Lung (tissue), 12 donors: ENCODE data around the gene SCARB2. TPM values are rescaled to one million over a fixed set of nuclear protein-coding genes. Genes with fewer than 3 reads are reported as not detected.

Experiments
- ATAC-seq: fragments of 200-7000 bp; cut with Tn5 transposase; one replicate; pipeline ENCODE4 v1.9.1; 2020; ENCODE audit warnings: moderate number of reproducible peaks; ENCODE audit not compliant: insufficient read depth, low FRiP score
- DNase-seq, 3 donors: peaks; one replicate each; pipeline ENCODE4 v3.0.0-alpha.2; 2013 to 2017
- H3K27ac ChIP-seq, 2 donors: one replicate each; pipeline ENCODE4 v1.5.1; 2013; ENCODE audit warnings: mild to moderate bottlenecking in 2 of 2, moderate library complexity in 2 of 2, control low read depth in 1 of 2, inconsistent platforms in 1 of 2, low read depth in 1 of 2, low read length in 1 of 2
- H3K27me3 ChIP-seq, 3 donors: one replicate each; pipeline ENCODE4 v1.5.1; 2013; ENCODE audit warnings: low read length in 2 of 3; ENCODE audit not compliant: control insufficient read depth in 3 of 3, insufficient read depth in 3 of 3
- H3K36me3 ChIP-seq, 4 donors: one replicate each; pipeline ENCODE4 v1.5.1; 2013; ENCODE audit warnings: low read length in 4 of 4, mild to moderate bottlenecking in 1 of 4, moderate library complexity in 1 of 4; ENCODE audit not compliant: control insufficient read depth in 4 of 4, insufficient read depth in 4 of 4
- H3K4me1 ChIP-seq, 5 donors: one replicate each; pipeline ENCODE4 v1.5.1; 2013; ENCODE audit warnings: low read length in 5 of 5, mild to moderate bottlenecking in 2 of 5, moderate library complexity in 1 of 5; ENCODE audit not compliant: control insufficient read depth in 5 of 5, insufficient read depth in 5 of 5
- H3K4me3 ChIP-seq: one replicate; pipeline ENCODE4 v1.5.1; 2013; ENCODE audit warnings: mild to moderate bottlenecking, control low read depth, moderate library complexity
- H3K9ac ChIP-seq, 2 donors: one replicate each; pipeline ENCODE4 v1.5.1; 2013; ENCODE audit warnings: low read length in 2 of 2, control low read depth in 1 of 2; ENCODE audit not compliant: insufficient read depth in 1 of 2
- H3K9me3 ChIP-seq, 4 donors: one replicate each; pipeline ENCODE4 v1.5.1; 2013; ENCODE audit warnings: low read length in 3 of 4, mild to moderate bottlenecking in 1 of 4, moderate library complexity in 1 of 4; ENCODE audit not compliant: control insufficient read depth in 4 of 4, insufficient read depth in 3 of 4
- CTCF ChIP-seq: IDR thresholded peaks from 2 replicates; pipeline ENCODE4 v1.5.1; 2012; ENCODE audit warnings: mild to moderate bottlenecking; ENCODE audit errors: control extremely low read depth, extremely low read depth
- WGBS, 2 donors: extraction: QIAGEN DNeasy Blood & Tissue Kit; methylation state at CpG; one replicate each; pipeline ENCODE4 v1.1.7; 2013; 5-methylcytosine and 5-hydroxymethylcytosine counted together
- polyA plus RNA-seq, 2 donors: library from polyadenylated mRNA; stranded (reverse); fragments of 200-250 nt; gene quantifications; one replicate each; pipeline ENCODE4 v1.2.1, GENCODE V29; 2013
- total RNA-seq, 2 donors: library from RNA; depleted of rRNA in 1 of 2; stranded (reverse); fragments of >200 nt in 1 of 2; gene quantifications; one replicate each; pipeline ENCODE4 v1.2.1, GENCODE V29; 2014 to 2021
- donor health status: control.
- donor health status: control.
- donor health status: Bipolar disorder and iron deficiency.
- donor health status: healthy.
- donor health status: DM: yes; HTN: yes; CAD: no.

Gene SCARB2
- total and polyA plus RNA-seq, 4 donors, result 104 to 360 (median 150) TPM

DNA sequence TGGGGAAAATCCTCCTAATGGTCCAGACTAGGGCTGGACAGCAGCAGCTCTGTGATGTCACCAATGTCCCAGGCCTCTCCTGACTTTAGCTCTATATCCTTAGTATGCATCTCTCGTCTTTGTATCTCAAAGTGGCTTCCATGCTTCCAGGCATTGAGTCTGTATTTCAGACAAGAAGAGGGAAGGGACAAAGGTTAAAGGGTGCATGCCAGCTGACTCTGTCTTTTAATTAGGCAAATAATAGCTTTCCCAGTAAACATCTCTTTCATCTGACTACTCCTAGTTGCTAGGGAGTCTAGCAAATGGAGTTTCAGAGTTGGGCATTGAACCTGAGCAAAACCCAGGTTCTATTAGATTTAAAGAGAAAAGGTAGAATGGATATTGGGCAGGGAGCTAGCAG lies 43.3 kb upstream of the SCARB2 start:
- Histone ChIP-seq H3K27me3 (peaks cover 0 to 10% (median 0%) of the 10 kb centered on the region in 3 donors), H3K9ac (no peak overlapping the region), H3K4me3 (no peak overlapping the region), H3K9me3 (no peaks in the 10 kb centered on the region), H3K4me1 (no peaks in the 10 kb centered on the region), H3K27ac (no peak overlapping the region), H3K36me3 (no peaks in the 10 kb centered on the region)
- ATAC-seq (no peak), DNase-seq (no peak)
- TF ChIP-seq CTCF, result no peak
- 64 to 91% methylated on average over 1 of the region's 1 CpG for WGBS, 2 donors

DNA sequence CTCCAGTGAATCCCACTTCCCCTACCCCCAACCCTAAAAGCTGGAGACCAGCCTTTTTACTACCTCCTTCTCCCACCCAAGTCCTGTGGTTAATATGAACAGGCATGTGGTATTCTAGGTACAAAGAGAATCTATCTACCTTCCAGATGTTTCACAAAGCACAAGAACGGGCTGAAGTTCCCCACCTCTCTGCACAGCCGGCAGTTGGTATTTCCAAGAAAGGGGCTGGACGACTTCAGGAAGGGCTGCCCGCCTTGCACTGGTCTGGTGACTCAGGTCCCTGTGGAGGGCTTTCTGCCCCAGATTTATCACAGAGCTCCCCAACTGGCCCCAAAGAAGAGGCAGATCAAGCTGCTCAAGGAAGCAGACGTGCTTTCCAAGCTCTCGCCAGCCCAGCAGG lies 42.4 kb upstream of the SCARB2 start:
- WGBS, 2 donors, result 53 to 71% methylated on average over 6 of the region's 6 CpGs
- Histone ChIP-seq H3K27ac (no peak overlapping the region), H3K9me3 (no peaks in the 10 kb centered on the region), H3K4me3 (no peak overlapping the region), H3K36me3 (no peaks in the 10 kb centered on the region), H3K4me1 (peaks cover 0 to under 1% (median 0%) of the 10 kb centered on the region in 5 donors), H3K27me3 (peaks cover 0 to 14% (median 0%) of the 10 kb centered on the region in 3 donors), H3K9ac (no peak overlapping the region)
- no peak for TF ChIP-seq CTCF
- DNase-seq (no peak), ATAC-seq (no peak)

DNA sequence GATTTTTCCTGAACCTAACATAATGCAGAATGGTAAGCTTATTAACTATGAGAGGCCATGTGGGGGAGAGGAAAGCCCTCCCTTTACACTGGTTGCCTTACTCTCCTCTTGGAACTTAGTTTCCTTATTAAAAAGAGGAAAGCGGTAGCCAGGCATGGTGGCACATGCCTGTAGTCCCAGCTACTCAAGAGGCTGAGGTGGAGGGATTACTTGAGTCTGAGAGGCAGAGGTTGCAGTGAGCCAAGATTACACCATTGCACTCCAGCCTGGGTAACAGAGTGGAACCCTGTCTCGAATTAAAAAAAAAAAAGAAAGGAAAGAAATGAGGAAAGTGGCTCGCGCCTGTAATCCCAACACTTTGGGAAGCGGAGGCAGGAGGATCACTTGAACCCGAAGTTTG lies 39.9 kb upstream of the SCARB2 start:
- Histone ChIP-seq H3K9ac (no peak overlapping the region), H3K4me1 (peaks cover 0 to 2% (median 0%) of the 10 kb centered on the region in 5 donors), H3K36me3 (no peaks in the 10 kb centered on the region), H3K27ac (no peak overlapping the region), H3K27me3 (peaks cover 0 to 31% (median 11%) of the 10 kb centered on the region in 3 donors), H3K9me3 (no peaks in the 10 kb centered on the region), H3K4me3 (no peak overlapping the region)
- TF ChIP-seq CTCF, result no peak
- 55 to 70% methylated on average over 6 of the region's 6 CpGs for WGBS, 2 donors
- ATAC-seq (no peak), DNase-seq (no peak)

GRCh38 chr4:76252271-76252653 lies 38.6 kb upstream of the SCARB2 start:
- ATAC-seq (no peak), DNase-seq (no peak)
- Histone ChIP-seq H3K9me3 (no peaks in the 10 kb centered on the region), H3K9ac (no peak overlapping the region), H3K4me3 (no peak overlapping the region), H3K4me1 (peaks cover 0 to 2% (median 0%) of the 10 kb centered on the region in 5 donors), H3K27ac (peak overlapping the region in 1 of 2 donors; percentile 11), H3K36me3 (no peaks in the 10 kb centered on the region), H3K27me3 (peaks cover 0 to 32% (median 11%) of the 10 kb centered on the region in 3 donors)
- TF ChIP-seq CTCF, result no peak
- WGBS, 2 donors, result 86 to 90% methylated on average over 8 of the region's 8 CpGs
